NOMO-1 treated with DMSO at 0.1 percent for 48 hours (cell line): ENCODE data around the gene USP51.
"Not testable (repeated sequence)": the region's sequence is repeated elsewhere in the genome, so short reads cannot be mapped to it uniquely, and the experiment has no call there.

Experiments
- DNase-seq: peaks from one replicate; lab custom pipeline; 2025; ENCODE audit not compliant: unreplicated experiment; lab: John Stamatoyannopoulos, UW

The USP51 gene

DNA sequence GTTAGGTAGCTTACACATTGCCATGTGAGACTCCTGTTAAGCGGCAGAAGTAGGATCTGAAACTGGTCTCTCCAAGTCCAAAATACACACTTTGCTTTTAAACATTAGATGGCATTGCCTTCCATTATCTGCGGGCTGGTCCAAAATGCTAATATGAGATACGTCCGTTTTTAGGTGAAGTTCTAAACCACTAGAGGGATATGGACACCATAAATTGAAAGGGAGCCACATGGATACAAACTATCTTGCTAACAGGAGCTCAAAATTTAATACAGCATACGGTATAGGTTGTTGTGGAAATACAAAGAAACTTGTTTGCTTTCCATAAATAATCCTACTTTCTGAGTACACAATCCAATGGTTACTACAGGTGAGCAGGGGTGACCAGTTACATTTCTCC is 23.9 kb downstream of the USP51 start:
- not testable (repeated sequence) for DNase-seq

GRCh38 chrX:55465108-55465507 is 24.5 kb downstream of the USP51 start:
- DNase-seq = not testable (repeated sequence)

DNA sequence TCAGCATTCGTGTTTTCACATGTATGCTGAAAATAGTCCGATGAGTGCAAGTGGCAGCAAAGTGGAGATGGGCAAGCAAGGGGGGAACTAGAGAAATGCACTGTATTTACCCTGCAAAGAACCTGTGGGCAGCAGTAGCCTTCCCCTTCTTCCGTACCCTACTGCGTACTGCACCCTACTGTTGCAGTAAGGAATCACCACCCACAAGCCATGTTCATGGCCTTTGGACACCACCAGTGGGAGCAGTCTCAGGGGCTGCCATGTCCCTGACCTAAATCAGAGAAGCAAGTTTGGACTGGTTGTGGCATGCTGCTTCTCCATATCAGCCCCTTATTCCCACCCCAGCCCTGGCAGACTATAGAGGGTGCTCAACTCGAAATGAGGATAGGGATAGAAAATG is 25.6 kb downstream of the USP51 start:
- not testable (repeated sequence) for DNase-seq

DNA sequence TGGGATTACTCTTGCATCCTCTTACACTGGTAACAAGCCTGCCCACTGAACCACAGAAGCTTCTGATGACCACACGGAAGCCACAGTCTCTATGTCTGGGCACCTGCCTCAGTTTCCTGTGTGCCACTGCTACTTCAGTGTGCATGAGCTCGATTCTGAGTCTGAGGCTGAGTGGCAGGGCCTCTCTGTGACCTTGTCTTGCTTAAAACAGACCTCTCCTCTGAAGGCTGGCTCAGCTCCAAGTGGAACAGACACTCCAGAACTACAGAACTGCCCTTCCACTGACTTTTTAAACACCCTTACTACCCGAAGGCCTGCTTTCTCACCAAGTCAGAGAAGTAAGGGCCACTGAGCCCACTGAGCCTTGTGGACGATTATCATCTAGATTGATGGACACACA is 29.7 kb downstream of the USP51 start:
- DNase-seq = not testable (repeated sequence)

GRCh38 chrX:55459426-55459825 is 30.2 kb downstream of the USP51 start:
- DNase-seq = not testable (repeated sequence)

GRCh38 chrX:55455708-55456107 is 33.9 kb downstream of the USP51 start:
- DNase-seq = not testable (repeated sequence)

DNA sequence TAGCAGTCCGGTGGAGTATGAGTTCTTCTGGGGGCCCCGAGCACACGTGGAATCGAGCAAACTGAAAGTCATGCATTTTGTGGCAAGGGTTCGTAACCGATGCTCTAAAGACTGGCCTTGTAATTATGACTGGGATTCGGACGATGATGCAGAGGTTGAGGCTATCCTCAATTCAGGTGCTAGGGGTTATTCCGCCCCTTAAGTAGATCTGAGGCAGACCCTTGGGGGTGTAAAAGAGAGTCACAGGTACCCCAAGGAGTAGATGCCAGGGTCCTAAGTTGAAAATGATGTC is 36.9 kb downstream of the USP51 start:
- DNase-seq = no peak

GRCh38 chrX:55451990-55452832 is 37.4 kb downstream of the USP51 start, which contains the start of gene MAGEH1:
Gene MAGEH1 (plus strand): TSS chrX:55452127. CDS start chrX:55452375, 248 bp downstream.
- peak; percentile 63 for DNase-seq

GRCh38 chrX:55451626-55451989 is 38.0 kb downstream of the USP51 start:
- no peak for DNase-seq

GRCh38 chrX:55451141-55451540 is 38.5 kb downstream of the USP51 start:
- no peak for DNase-seq

- DNase-seq = no peak
These were observed 39.4 kb downstream of the USP51 start for GRCh38 chrX:55450259-55450658.

GRCh38 chrX:55443468-55443867 is 46.2 kb downstream of the USP51 start:
- DNase-seq = not testable (repeated sequence)
